ENCODE measurements around the gene HIP1.

DNA sequence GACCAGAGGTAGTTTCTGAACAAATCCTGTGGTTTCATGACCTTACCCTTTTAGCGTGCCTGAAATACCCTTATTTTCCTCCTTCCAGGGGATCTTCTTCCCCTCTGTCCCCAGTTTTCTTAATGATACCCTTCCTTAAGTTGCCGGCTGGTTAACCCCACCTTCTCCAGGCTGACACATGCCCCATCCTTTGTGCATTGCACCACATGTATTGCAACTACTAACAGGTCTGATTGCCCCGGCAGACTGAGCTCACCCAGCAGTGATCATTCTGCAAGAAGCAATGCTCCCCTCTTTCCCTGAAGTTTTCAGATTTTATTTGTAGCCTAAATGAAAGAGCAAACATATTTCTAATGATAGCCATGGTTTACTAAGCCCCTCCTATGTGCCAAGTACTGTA lies 108.2 kb downstream of the HIP1 start:
- no peak for TF ChIP-seq EP300 (IDR thresholded peaks at IDR 0.05; ENCODE audit: borderline replicate concordance)
- TF ChIP-seq, protein P1, sequence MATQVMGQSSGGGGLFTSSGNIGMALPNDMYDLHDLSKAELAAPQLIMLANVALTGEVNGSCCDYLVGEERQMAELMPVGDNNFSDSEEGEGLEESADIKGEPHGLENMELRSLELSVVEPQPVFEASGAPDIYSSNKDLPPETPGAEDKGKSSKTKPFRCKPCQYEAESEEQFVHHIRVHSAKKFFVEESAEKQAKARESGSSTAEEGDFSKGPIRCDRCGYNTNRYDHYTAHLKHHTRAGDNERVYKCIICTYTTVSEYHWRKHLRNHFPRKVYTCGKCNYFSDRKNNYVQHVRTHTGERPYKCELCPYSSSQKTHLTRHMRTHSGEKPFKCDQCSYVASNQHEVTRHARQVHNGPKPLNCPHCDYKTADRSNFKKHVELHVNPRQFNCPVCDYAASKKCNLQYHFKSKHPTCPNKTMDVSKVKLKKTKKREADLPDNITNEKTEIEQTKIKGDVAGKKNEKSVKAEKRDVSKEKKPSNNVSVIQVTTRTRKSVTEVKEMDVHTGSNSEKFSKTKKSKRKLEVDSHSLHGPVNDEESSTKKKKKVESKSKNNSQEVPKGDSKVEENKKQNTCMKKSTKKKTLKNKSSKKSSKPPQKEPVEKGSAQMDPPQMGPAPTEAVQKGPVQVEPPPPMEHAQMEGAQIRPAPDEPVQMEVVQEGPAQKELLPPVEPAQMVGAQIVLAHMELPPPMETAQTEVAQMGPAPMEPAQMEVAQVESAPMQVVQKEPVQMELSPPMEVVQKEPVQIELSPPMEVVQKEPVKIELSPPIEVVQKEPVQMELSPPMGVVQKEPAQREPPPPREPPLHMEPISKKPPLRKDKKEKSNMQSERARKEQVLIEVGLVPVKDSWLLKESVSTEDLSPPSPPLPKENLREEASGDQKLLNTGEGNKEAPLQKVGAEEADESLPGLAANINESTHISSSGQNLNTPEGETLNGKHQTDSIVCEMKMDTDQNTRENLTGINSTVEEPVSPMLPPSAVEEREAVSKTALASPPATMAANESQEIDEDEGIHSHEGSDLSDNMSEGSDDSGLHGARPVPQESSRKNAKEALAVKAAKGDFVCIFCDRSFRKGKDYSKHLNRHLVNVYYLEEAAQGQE (IDR thresholded peaks at IDR 0.05; ENCODE audit: low read depth): no peak
- TF ChIP-seq RAD21 (IDR thresholded peaks at IDR 0.05; ENCODE audit: low read depth): no peak
- TF ChIP-seq, protein P2, sequence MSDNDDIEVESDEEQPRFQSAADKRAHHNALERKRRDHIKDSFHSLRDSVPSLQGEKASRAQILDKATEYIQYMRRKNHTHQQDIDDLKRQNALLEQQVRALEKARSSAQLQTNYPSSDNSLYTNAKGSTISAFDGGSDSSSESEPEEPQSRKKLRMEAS (IDR thresholded peaks at IDR 0.05): no peak
- TF ChIP-seq TAF1 (IDR thresholded peaks at IDR 0.05; ENCODE audit: low read depth): no peak

Data from Ishikawa (cell line).